Measurements from ENCODE around the gene FRMD4B. TPM values are rescaled to one million over a fixed set of nuclear protein-coding genes. Genes with fewer than 3 reads are reported as not detected.
"Not testable (repeated sequence)": the region's sequence is repeated elsewhere in the genome, so short reads cannot be mapped to it uniquely, and the experiment has no call there.

FRMD4B gene
- total RNA-seq, 5 donors from 2014 or later (not counting 1 experiment from before 2014, with no cell fraction given): 5.5 to 23.1 (median 10.9) TPM

DNA sequence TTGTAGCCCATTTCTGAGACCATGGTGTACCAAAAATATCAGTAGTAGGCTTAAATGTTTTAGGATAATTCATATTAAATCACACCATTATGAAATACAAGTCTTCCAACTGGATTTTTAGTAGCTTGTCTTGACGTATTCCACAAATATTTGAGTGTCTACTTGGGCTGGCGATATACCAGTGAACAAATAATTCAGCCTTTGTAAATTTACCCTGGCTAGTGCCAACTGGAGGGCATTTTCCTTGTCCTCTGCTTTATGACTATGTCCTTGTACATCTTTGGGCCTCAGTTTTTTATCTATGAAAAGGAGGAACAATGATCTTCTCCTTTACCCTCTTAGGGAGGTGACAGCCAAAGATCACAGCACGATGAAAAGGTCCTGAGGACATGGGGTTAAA is 114.8 kb downstream of the FRMD4B start:
- H3K4me1 Mint-ChIP-seq: no peaks in the 10 kb centered on the region
- H3K27ac Mint-ChIP-seq: no peak overlapping the region
- H3K4me3 Mint-ChIP-seq: no peak overlapping the region
- H3K27me3 Mint-ChIP-seq: no peaks in the 10 kb centered on the region
- POLR2A ChIA-PET: interaction anchor here in 1 of 2 donors (0.5 kb wide), 1 partner anchor 65 kb away, joined by 5 read pairs; no protein-coding TSS in a partner anchor
- ATAC-seq (replicated peaks in 1 of 4): no peak
- no peak overlapping the region for H3K27ac ChIP-seq (ENCODE audit: low read length)
- no peaks in the 10 kb centered on the region for H3K9me3 ChIP-seq
- H3K4me3 ChIP-seq (ENCODE audit: control insufficient read depth in 1 of 2, extremely low read depth in 1 of 2, low read length in 1 of 2): no peak overlapping the region
- H3K4me1 ChIP-seq (ENCODE audit: control insufficient read depth in 1 of 2, extremely low read depth in 1 of 2, insufficient read depth in 2 of 2, low read length in 2 of 2): no peaks in the 10 kb centered on the region
- H3K36me3 ChIP-seq (ENCODE audit: control insufficient read depth in 2 of 2, extremely low read depth in 1 of 2, insufficient read depth in 1 of 2, low read length in 1 of 2): no peaks in the 10 kb centered on the region
- WGBS (ENCODE audit: insufficient coverage): 100% methylated on average over 2 of the region's 3 CpGs
- no peaks in the 10 kb centered on the region for H3K9me3 Mint-ChIP-seq
- no peaks in the 10 kb centered on the region for H3K36me3 Mint-ChIP-seq
- no peak for DNase-seq
- H3K27me3 ChIP-seq (replicated peaks in 1 of 2; ENCODE audit: control insufficient read depth in 2 of 2, extremely low read depth in 1 of 2, insufficient read depth in 2 of 2, low read length in 1 of 2): peaks cover 0 to under 1% of the 10 kb centered on the region in 2 experiments
- CTCF ChIA-PET: no interaction called here

DNA sequence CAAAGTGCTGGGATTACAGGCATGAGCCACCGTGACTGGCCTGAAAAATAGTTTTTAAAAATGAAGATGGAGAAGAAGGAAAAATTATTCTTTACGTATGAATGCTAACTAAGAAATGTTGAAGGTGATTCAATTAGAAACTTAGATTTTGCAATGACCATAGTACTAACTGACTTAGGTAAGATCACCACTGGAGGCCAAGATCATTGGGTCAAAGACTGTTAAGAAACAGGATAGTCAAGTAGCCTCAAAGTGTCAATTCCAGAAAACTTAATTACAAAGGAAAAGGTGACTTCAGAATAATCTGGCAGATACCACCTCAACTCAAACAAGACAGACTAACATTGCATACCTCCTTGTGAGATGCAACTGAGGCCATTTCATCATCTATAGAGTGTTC is 119.3 kb downstream of the FRMD4B start:
- Mint-ChIP-seq H3K9me3 (no peaks in the 10 kb centered on the region), H3K27me3 (no peaks in the 10 kb centered on the region), H3K27ac (no peak overlapping the region), H3K4me1 (no peaks in the 10 kb centered on the region), H3K36me3 (no peaks in the 10 kb centered on the region), H3K4me3 (no peak overlapping the region)
- 100% methylated on average over 1 of the region's 2 CpGs for WGBS (ENCODE audit: insufficient coverage)
- CTCF ChIA-PET: interaction anchor here in 1 of 2 donors (1.0 kb wide), 1 partner anchor 50 kb away, joined by 3 read pairs; no protein-coding TSS in a partner anchor
- Histone ChIP-seq H3K36me3 (ENCODE audit: control insufficient read depth in 2 of 2, extremely low read depth in 1 of 2, insufficient read depth in 1 of 2, low read length in 1 of 2) (no peaks in the 10 kb centered on the region), H3K27ac (ENCODE audit: low read length) (no peak overlapping the region), H3K9me3 (no peaks in the 10 kb centered on the region), H3K27me3 (replicated peaks in 1 of 2; ENCODE audit: control insufficient read depth in 2 of 2, extremely low read depth in 1 of 2, insufficient read depth in 2 of 2, low read length in 1 of 2) (no peaks in the 10 kb centered on the region), H3K4me3 (ENCODE audit: control insufficient read depth in 1 of 2, extremely low read depth in 1 of 2, low read length in 1 of 2) (no peak overlapping the region), H3K4me1 (ENCODE audit: control insufficient read depth in 1 of 2, extremely low read depth in 1 of 2, insufficient read depth in 2 of 2, low read length in 2 of 2) (no peaks in the 10 kb centered on the region)
- ATAC-seq (replicated peaks in 1 of 4): no peak
- POLR2A ChIA-PET: interaction anchor here in 1 of 2 donors (0.6 kb wide), 1 partner anchor 32 kb away, joined by 3 read pairs; no protein-coding TSS in a partner anchor
- no peak for DNase-seq

DNA sequence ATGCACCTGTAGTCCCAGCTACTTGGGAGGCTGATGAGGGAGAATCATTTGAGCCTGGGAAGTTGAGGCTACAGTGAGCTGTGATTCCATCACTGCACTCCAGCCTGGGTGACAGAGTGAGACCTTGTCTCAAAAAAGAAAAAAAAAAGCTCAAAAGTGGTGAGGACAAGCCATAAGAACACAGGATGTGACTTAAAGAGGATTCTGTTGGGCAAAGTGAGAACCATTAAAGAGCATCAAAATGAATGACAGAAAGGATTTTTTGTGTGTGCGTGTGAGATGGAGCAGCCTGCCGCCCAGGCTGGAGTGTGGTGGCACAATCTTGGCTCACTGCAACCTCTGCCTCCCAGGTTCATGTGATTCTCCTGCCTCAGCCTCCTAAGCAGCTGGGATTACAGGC is 119.8 kb downstream of the FRMD4B start:
- H3K4me3 ChIP-seq (ENCODE audit: control insufficient read depth in 1 of 2, extremely low read depth in 1 of 2, low read length in 1 of 2); H3K9me3 ChIP-seq; H3K4me1 ChIP-seq (ENCODE audit: control insufficient read depth in 1 of 2, extremely low read depth in 1 of 2, insufficient read depth in 2 of 2, low read length in 2 of 2); H3K4me1 Mint-ChIP-seq; POLR2A ChIA-PET; H3K36me3 ChIP-seq (ENCODE audit: control insufficient read depth in 2 of 2, extremely low read depth in 1 of 2, insufficient read depth in 1 of 2, low read length in 1 of 2); H3K27ac Mint-ChIP-seq; ATAC-seq (replicated peaks in 1 of 4); DNase-seq; H3K27ac ChIP-seq (ENCODE audit: low read length); H3K36me3 Mint-ChIP-seq; H3K27me3 ChIP-seq (replicated peaks in 1 of 2; ENCODE audit: control insufficient read depth in 2 of 2, extremely low read depth in 1 of 2, insufficient read depth in 2 of 2, low read length in 1 of 2); H3K9me3 Mint-ChIP-seq; H3K4me3 Mint-ChIP-seq; CTCF ChIA-PET; H3K27me3 Mint-ChIP-seq: not testable (repeated sequence)
- 100% methylated on average over 2 of the region's 2 CpGs for WGBS (ENCODE audit: insufficient coverage)

DNA sequence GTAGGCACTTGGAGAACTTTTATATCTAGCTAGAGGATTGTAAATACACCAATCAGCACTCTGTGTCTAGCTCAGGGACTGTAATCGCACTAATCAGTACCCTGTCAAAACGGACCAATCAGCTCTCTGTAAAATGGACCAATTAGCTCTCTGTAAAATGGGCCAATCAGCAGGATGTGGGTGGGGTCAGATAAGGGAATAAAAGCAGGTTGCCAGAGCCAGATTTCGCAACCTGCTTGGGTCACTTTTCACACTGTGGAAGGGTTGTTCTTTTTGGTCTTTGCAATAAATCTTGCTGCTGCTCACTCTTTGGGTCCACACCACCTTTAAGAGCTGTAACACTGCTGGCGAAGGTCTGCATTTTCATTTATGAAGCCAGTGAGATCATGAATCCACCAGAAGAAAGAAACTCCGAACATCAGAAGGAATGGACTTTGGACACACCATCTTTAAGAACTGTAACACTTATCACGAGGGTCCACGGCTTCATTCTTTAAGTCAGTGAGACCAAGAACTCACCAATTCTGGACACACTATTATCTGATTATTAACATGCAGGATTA is 125.0 kb downstream of the FRMD4B start:
- ATAC-seq (replicated peaks in 1 of 4); CTCF ChIA-PET; POLR2A ChIA-PET; H3K27me3 Mint-ChIP-seq; H3K4me3 ChIP-seq (ENCODE audit: control insufficient read depth in 1 of 2, extremely low read depth in 1 of 2, low read length in 1 of 2); H3K4me1 Mint-ChIP-seq; H3K36me3 ChIP-seq (ENCODE audit: control insufficient read depth in 2 of 2, extremely low read depth in 1 of 2, insufficient read depth in 1 of 2, low read length in 1 of 2); H3K36me3 Mint-ChIP-seq; H3K9me3 Mint-ChIP-seq; H3K4me3 Mint-ChIP-seq; H3K27ac ChIP-seq (ENCODE audit: low read length); H3K4me1 ChIP-seq (ENCODE audit: control insufficient read depth in 1 of 2, extremely low read depth in 1 of 2, insufficient read depth in 2 of 2, low read length in 2 of 2); H3K9me3 ChIP-seq; H3K27ac Mint-ChIP-seq; H3K27me3 ChIP-seq (replicated peaks in 1 of 2; ENCODE audit: control insufficient read depth in 2 of 2, extremely low read depth in 1 of 2, insufficient read depth in 2 of 2, low read length in 1 of 2); DNase-seq: not testable (repeated sequence)
- WGBS (ENCODE audit: insufficient coverage): 98% methylated on average over 3 of the region's 7 CpGs

DNA sequence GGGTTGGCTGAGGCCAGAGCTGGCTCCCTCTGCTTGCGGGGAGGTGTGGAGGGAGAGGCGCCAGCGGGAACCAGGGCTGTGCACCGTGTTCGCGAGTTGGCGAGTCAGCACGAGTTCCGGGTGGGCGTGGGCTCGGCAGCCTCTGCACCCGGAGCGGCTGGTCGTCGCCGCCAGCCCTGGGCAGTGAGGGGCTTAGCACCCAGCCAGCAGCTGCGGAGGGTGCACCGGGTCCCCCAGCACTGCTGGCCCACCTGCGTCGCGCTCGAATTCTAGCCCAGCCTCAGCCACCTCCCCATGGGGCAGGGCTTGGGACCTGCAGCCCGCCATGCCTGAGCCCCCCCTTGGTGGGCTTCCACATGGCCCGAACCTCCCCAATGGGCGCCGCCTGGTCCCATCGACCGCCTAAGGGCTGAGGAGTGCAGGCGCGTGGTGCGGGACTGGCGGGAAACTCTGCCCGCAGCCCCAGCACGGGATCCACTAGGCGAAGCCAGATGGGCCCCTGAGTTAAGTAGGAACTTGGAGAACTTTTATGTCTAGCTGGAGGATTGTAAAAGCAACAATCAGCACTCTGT is 125.6 kb downstream of the FRMD4B start:
- Mint-ChIP-seq H3K4me3 (no peak overlapping the region), H3K27me3 (no peaks in the 10 kb centered on the region), H3K9me3 (no peaks in the 10 kb centered on the region), H3K4me1 (no peaks in the 10 kb centered on the region), H3K36me3 (no peaks in the 10 kb centered on the region), H3K27ac (no peak overlapping the region)
- no peak overlapping the region for H3K27ac ChIP-seq (ENCODE audit: low read length)
- ChIA-PET POLR2A (no interaction called here), CTCF (no interaction called here)
- WGBS (ENCODE audit: insufficient coverage): 96% methylated on average over 34 of the region's 35 CpGs
- ATAC-seq (replicated peaks in 1 of 4) (no peak), DNase-seq (no peak)
- H3K9me3 ChIP-seq: no peaks in the 10 kb centered on the region
- H3K27me3 ChIP-seq (replicated peaks in 1 of 2; ENCODE audit: control insufficient read depth in 2 of 2, extremely low read depth in 1 of 2, insufficient read depth in 2 of 2, low read length in 1 of 2): no peaks in the 10 kb centered on the region
- H3K4me3 ChIP-seq (ENCODE audit: control insufficient read depth in 1 of 2, extremely low read depth in 1 of 2, low read length in 1 of 2): no peak overlapping the region
- no peaks in the 10 kb centered on the region for H3K36me3 ChIP-seq (ENCODE audit: control insufficient read depth in 2 of 2, extremely low read depth in 1 of 2, insufficient read depth in 1 of 2, low read length in 1 of 2)
- no peaks in the 10 kb centered on the region for H3K4me1 ChIP-seq (ENCODE audit: control insufficient read depth in 1 of 2, extremely low read depth in 1 of 2, insufficient read depth in 2 of 2, low read length in 2 of 2)

DNA sequence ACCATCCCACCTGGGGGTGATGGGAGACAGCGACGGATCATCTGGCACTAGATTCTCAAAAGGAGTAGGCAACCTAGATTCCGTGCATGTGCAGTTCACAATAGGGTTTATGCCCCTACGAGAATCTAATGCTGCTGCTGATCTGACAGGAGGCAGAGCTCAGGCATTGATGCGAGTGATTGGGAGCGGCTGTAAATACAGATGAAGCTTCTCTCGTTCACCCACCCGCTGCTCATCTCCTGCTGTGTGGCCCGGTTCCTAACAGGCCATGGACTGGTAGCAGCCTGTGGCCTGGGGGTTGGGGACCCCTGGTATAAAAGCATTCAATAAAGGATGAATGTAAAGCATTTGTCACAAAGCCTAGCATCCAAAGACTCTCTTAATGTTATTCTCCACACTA is 126.8 kb downstream of the FRMD4B start:
- Mint-ChIP-seq H3K27me3 (no peaks in the 10 kb centered on the region), H3K9me3 (no peaks in the 10 kb centered on the region), H3K4me1 (no peaks in the 10 kb centered on the region), H3K27ac (no peak overlapping the region), H3K4me3 (no peak overlapping the region), H3K36me3 (no peaks in the 10 kb centered on the region)
- Histone ChIP-seq H3K9me3 (no peaks in the 10 kb centered on the region), H3K27me3 (replicated peaks in 1 of 2; ENCODE audit: control insufficient read depth in 2 of 2, extremely low read depth in 1 of 2, insufficient read depth in 2 of 2, low read length in 1 of 2) (no peaks in the 10 kb centered on the region), H3K4me3 (ENCODE audit: control insufficient read depth in 1 of 2, extremely low read depth in 1 of 2, low read length in 1 of 2) (no peak overlapping the region), H3K4me1 (ENCODE audit: control insufficient read depth in 1 of 2, extremely low read depth in 1 of 2, insufficient read depth in 2 of 2, low read length in 2 of 2) (no peaks in the 10 kb centered on the region), H3K27ac (ENCODE audit: low read length) (no peak overlapping the region), H3K36me3 (ENCODE audit: control insufficient read depth in 2 of 2, extremely low read depth in 1 of 2, insufficient read depth in 1 of 2, low read length in 1 of 2) (no peaks in the 10 kb centered on the region)
- POLR2A ChIA-PET: no interaction called here
- CTCF ChIA-PET: no interaction called here
- DNase-seq (no peak), ATAC-seq (replicated peaks in 1 of 4) (no peak)
- 95% methylated on average over 7 of the region's 9 CpGs for WGBS (ENCODE audit: insufficient coverage)

DNA sequence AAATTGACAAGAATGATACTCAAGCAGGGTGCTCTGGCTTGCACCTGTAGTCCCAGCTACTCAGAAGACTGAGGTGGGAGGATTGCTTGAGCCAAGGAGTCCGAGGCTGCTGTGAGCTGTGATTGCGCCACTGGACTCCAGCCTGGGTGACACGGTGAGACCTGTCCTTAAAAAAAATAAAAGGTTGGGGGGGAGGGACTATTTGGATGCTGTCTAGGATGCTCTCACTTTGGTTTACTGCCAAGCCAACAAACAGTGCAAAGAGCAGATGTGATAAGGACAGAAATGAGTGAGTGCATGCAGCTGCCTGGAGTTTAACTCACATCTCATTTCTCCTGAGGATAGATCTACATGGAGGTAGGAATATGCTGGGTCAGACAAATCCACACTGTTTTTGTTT is 130.0 kb downstream of the FRMD4B start:
- no peaks in the 10 kb centered on the region for H3K4me1 Mint-ChIP-seq
- CTCF ChIA-PET: no interaction called here
- DNase-seq (no peak), ATAC-seq (replicated peaks in 1 of 4) (no peak)
- no peaks in the 10 kb centered on the region for H3K4me1 ChIP-seq (ENCODE audit: control insufficient read depth in 1 of 2, extremely low read depth in 1 of 2, insufficient read depth in 2 of 2, low read length in 2 of 2)
- H3K4me3 Mint-ChIP-seq: no peak overlapping the region
- H3K27ac ChIP-seq (ENCODE audit: low read length): no peak overlapping the region
- no peak overlapping the region for H3K4me3 ChIP-seq (ENCODE audit: control insufficient read depth in 1 of 2, extremely low read depth in 1 of 2, low read length in 1 of 2)
- H3K27ac Mint-ChIP-seq: no peak overlapping the region
- no peaks in the 10 kb centered on the region for H3K27me3 Mint-ChIP-seq
- no peaks in the 10 kb centered on the region for H3K9me3 ChIP-seq
- POLR2A ChIA-PET: no interaction called here
- no peaks in the 10 kb centered on the region for H3K9me3 Mint-ChIP-seq
- no peaks in the 10 kb centered on the region for H3K36me3 ChIP-seq (ENCODE audit: control insufficient read depth in 2 of 2, extremely low read depth in 1 of 2, insufficient read depth in 1 of 2, low read length in 1 of 2)
- no peaks in the 10 kb centered on the region for H3K36me3 Mint-ChIP-seq
- WGBS (ENCODE audit: insufficient coverage): 77% methylated on average over 2 of the region's 3 CpGs
- no peaks in the 10 kb centered on the region for H3K27me3 ChIP-seq (replicated peaks in 1 of 2; ENCODE audit: control insufficient read depth in 2 of 2, extremely low read depth in 1 of 2, insufficient read depth in 2 of 2, low read length in 1 of 2)

Measured in T-cell (primary cell).